Measurements from ENCODE around the gene POLR3K.
A peak's percentile ranks its signal among the peaks of the same experiment; 100 is the strongest.

POLR3K gene

GRCh38 chr16:53346-54236 is at the start of gene POLR3K, which contains the start of gene SNRNP25 (continued):
- peak; percentile 76 for TF ChIP-seq ZBTB17 (tag by site-specific recombination; IDR thresholded peaks at IDR 0.05)
- TF ChIP-seq FEZF1 (tag by site-specific recombination; IDR thresholded peaks at IDR 0.05), result no peak
- TF ChIP-seq, protein P1, sequence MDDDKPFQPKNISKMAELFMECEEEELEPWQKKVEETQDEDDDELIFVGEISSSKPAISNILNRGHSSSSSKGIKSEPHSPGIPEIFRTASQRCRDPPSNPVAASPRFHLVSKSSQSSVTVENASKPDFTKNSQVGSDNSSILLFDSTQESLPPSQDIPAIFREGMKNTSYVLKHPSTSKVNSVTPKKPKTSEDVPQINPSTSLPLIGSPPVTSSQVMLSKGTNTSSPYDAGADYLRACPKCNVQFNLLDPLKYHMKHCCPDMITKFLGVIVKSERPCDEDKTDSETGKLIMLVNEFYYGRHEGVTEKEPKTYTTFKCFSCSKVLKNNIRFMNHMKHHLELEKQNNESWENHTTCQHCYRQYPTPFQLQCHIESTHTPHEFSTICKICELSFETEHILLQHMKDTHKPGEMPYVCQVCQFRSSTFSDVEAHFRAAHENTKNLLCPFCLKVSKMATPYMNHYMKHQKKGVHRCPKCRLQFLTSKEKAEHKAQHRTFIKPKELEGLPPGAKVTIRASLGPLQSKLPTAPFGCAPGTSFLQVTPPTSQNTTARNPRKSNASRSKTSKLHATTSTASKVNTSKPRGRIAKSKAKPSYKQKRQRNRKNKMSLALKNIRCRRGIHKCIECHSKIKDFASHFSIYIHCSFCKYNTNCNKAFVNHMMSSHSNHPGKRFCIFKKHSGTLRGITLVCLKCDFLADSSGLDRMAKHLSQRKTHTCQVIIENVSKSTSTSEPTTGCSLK (tag by site-specific recombination; IDR thresholded peaks at IDR 0.05), result no peak
- no peak for TF ChIP-seq ZNF514 (tag by site-specific recombination; IDR thresholded peaks at IDR 0.05)
- TF ChIP-seq ZNF311 (tag by site-specific recombination; IDR thresholded peaks at IDR 0.05; ENCODE audit: borderline replicate concordance), result no peak
- no peak for TF ChIP-seq CTCF (tag by site-specific recombination; IDR thresholded peaks at IDR 0.05)
- no peak for TF ChIP-seq ZFP3 (tag by site-specific recombination; IDR thresholded peaks at IDR 0.05; ENCODE audit: low read depth)
- TF ChIP-seq ZNF37A (tag by site-specific recombination; IDR thresholded peaks at IDR 0.05), result no peak
- no peak for TF ChIP-seq ZNF621 (tag by site-specific recombination; IDR thresholded peaks at IDR 0.05)
- TF ChIP-seq ZNF629 (tag by site-specific recombination; IDR thresholded peaks at IDR 0.05), result no peak
- TF ChIP-seq ZNF169 (tag by site-specific recombination; IDR thresholded peaks at IDR 0.05), result no peak
- no peak for TF ChIP-seq ZNF184 (tag by site-specific recombination; IDR thresholded peaks at IDR 0.05)
- peak; percentile 49 for TF ChIP-seq KLF9 (tag by site-specific recombination; IDR thresholded peaks at IDR 0.05; ENCODE audit: low read depth)
- TF ChIP-seq ZNF146 (tag by site-specific recombination; IDR thresholded peaks at IDR 0.05), result peak; percentile 27; the same call in 1 of the 2 replicates
- no peak for TF ChIP-seq KLF1 (tag by site-specific recombination; IDR thresholded peaks at IDR 0.05)
- TF ChIP-seq REPIN1 (tag by site-specific recombination; IDR thresholded peaks at IDR 0.05; ENCODE audit: low read depth), result peak; percentile 75; the same call in 1 of the 2 replicates
- TF ChIP-seq ZNF18 (tag by site-specific recombination; IDR thresholded peaks at IDR 0.05), result no peak
- no peak for TF ChIP-seq ZNF426 (tag by site-specific recombination; IDR thresholded peaks at IDR 0.05)
- TF ChIP-seq, protein P2, sequence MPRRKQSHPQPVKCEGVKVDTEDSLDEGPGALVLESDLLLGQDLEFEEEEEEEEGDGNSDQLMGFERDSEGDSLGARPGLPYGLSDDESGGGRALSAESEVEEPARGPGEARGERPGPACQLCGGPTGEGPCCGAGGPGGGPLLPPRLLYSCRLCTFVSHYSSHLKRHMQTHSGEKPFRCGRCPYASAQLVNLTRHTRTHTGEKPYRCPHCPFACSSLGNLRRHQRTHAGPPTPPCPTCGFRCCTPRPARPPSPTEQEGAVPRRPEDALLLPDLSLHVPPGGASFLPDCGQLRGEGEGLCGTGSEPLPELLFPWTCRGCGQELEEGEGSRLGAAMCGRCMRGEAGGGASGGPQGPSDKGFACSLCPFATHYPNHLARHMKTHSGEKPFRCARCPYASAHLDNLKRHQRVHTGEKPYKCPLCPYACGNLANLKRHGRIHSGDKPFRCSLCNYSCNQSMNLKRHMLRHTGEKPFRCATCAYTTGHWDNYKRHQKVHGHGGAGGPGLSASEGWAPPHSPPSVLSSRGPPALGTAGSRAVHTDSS (tag by site-specific recombination; IDR thresholded peaks at IDR 0.05), result peak; percentile 94
- TF ChIP-seq ZNF585B (tag by site-specific recombination; IDR thresholded peaks at IDR 0.05), result no peak
- TF ChIP-seq ZNF132 (tag by site-specific recombination; IDR thresholded peaks at IDR 0.05; ENCODE audit: borderline replicate concordance), result no peak
- TF ChIP-seq ELK4 (IDR thresholded peaks at IDR 0.05; ENCODE audit: borderline replicate concordance, low read depth, low read length), result no peak
- no peak for TF ChIP-seq ZNF23 (tag by site-specific recombination; IDR thresholded peaks at IDR 0.05; ENCODE audit: borderline replicate concordance)
- no peak for TF ChIP-seq ZNF155 (tag by site-specific recombination; IDR thresholded peaks at IDR 0.05)
- no peak for TF ChIP-seq GLI4 (tag by site-specific recombination; IDR thresholded peaks at IDR 0.05)
- TF ChIP-seq, protein P3, sequence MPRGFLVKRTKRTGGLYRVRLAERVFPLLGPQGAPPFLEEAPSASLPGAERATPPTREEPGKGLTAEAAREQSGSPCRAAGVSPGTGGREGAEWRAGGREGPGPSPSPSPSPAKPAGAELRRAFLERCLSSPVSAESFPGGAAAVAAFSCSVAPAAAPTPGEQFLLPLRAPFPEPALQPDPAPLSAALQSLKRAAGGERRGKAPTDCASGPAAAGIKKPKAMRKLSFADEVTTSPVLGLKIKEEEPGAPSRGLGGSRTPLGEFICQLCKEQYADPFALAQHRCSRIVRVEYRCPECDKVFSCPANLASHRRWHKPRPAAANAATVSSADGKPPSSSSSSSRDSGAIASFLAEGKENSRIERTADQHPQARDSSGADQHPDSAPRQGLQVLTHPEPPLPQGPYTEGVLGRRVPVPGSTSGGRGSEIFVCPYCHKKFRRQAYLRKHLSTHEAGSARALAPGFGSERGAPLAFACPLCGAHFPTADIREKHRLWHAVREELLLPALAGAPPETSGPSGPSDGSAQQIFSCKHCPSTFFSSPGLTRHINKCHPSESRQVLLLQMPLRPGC (tag by site-specific recombination; IDR thresholded peaks at IDR 0.05), result peak; percentile 45; the same call in 1 of the 2 replicates
- TF ChIP-seq SALL2 (tag by site-specific recombination; IDR thresholded peaks at IDR 0.05; ENCODE audit: borderline replicate concordance), result no peak
- peak; percentile 87 for TF ChIP-seq ZNF692 (tag by site-specific recombination; IDR thresholded peaks at IDR 0.05)

All from HEK293 (cell line).